ENCODE data around the gene EHD2.

GRCh38 chr19:47693903-47694302 is 19.3 kb upstream of the EHD2 start:
- TF ChIP-seq EZH2phosphoT487 (IDR thresholded peaks at IDR 0.05; ENCODE audit: insufficient read depth, low read depth) = no peak
- no peak for TF ChIP-seq EZH2 (IDR thresholded peaks at IDR 0.05; ENCODE audit: insufficient read depth, poor library complexity, severe bottlenecking)
